GM18951 (cell line): ENCODE data around the gene COASY.

Source experiments
- POLR2A ChIP-seq: IDR thresholded peaks from 4 replicates; pipeline ENCODE4 v1.6.1; 2011; ENCODE audit warnings: mild to moderate bottlenecking; ENCODE audit not compliant: insufficient read length, insufficient read depth; ENCODE audit errors: extremely low read depth
- in situ Hi-C: fragments of 300-500 bp; cut with MboI; formaldehyde crosslinking; loops from one replicate; pipeline ENCODE4 v1.12.0; 2022; ENCODE audit warnings: low sequenced_read_pairs, mixed read lengths, inconsistent platforms; ENCODE audit not compliant: unreplicated experiment

The COASY gene

DNA sequence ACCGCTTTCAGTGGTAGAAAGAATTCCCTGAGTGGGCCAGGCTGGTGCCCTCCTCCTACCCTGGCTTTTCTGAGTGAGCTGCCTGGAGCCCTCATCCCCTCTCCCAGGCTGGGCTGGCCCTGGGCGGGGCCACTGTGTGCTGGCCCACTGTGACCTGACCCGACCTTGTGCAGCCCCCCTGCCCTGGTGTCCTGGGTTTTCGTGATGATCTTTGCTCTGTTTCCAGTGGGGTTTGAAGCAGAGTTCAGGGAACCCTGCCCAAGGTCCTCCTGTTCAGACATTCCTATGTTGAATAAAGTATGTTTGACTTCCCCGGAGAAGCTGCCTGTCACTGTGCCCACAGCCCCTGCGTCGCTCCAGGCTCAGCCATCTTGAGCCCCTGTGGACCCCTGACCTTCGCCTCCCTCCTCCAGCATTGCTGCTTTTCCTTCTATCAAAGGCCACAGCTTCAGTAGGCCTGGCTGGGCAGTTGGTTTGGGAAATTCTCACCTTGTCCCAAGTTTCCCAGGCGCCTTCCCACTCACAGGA is 39.6 kb upstream of the COASY start:
- TF ChIP-seq POLR2A, result no peak
- in situ Hi-C loops, result no loop called here

DNA sequence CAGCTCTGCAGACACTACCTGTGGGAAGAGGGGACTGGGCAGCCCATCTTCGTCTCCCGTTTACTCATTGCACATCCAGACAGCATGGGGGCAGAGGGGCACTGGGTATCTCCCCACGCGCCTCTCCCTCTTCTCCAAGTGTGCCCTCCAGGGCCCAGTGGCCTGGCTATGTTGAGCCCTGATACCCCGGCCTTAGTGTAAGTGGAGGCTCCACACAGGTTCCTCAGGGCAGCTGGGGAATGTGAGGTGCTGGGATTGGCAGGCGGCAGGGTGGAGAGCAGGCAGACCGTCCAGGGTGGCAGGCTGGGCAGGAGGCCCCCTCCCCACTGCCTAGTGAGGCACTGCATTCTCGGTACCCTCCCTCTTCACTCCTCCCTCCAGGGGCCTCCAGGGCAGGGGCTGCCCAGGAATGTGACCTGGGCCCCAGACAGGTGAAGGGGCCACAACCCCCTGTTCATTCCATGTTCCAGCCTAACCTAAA is 39.1 kb upstream of the COASY start:
- no peak for TF ChIP-seq POLR2A
- in situ Hi-C loops, result no loop called here

DNA sequence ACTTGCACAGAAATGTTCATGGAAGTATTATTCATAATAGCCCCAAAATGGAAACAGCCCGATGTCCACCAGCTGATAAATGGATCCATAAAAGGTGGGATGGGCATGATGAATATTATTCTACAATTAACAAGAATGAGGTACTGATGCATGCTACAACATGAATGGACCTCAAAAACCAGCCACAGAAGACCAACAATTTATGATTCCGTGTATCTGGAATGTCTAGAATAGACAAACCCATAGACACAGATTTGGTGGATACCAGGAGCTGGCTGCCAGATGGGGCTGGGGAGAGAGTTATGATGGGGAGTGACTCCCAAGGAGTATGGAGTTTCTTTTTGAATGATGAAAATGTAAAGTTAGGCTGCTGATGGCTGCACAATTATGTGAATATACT is 36.7 kb upstream of the COASY start:
- TF ChIP-seq POLR2A, result no peak
- in situ Hi-C loops, result loop anchor here (5.0 kb wide), 2 partner anchors 88 to 203 kb away; no protein-coding TSS in a partner anchor

DNA sequence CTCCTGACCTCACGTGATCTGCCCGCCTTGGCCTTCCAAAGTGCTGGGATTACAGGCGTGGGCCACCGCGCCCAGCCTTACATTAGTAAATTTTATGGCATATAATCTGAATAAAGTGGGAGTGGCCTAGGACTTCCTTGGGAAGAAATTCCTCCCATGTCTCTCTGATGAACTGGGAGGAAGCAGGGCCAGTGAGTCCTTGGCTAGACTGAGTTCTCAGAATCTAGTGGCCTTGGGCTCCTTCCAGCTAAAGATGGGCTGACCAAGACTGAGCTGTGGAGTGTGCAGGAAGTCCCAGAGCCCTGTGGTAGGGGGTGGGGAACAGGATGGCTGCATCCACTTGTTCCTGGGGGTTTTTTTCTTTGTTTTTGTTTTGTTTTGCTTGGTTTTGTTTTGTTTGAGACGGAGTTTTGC is 35.9 kb upstream of the COASY start:
- no peak for TF ChIP-seq POLR2A
- in situ Hi-C loops, result loop anchor here (5.0 kb wide), 2 partner anchors 89 to 204 kb away; no protein-coding TSS in a partner anchor

DNA sequence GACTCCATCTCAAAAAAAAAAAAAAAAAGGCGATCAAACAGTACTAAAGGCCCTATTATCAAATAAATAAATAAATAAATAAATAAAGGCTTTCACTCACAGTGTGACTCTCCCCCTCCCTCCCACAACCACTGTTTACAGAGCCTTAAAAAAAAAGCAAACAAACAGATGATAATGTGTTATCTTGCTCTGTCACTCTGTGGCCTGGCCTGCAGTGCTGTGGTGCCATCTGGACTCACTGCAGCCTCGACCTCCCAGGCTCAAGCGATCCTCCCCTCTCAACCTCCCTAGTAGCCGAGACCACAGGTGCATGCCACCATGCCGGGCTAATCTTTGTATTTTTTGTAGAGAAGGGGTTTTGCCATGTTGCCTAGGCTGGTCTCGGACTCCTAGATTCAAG is 34.0 kb upstream of the COASY start:
- TF ChIP-seq POLR2A, result no peak
- in situ Hi-C loops, result loop anchor here (5.0 kb wide), 2 partner anchors 91 to 206 kb away; no protein-coding TSS in a partner anchor

DNA sequence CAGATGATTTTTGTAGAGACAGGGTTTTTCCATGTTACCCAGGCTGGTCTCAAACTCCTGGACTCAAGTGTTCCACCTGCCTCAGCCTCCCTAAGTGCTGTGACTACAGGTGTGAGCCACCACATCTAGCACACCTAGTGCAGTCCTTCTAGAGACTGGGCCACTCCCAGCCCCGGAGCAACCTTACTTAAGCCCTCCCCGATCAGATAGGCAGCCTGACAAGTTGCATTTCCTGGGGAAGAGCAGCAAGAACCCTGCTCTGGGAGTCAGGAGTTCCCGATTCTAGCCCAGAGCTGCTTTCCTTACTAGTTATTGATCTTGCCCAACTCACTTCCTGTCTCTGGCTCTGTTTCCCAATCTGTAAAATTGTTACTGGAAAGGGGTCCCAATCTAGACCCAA is 32.9 kb upstream of the COASY start:
- TF ChIP-seq POLR2A, result no peak
- in situ Hi-C loops, result loop anchor here (5.0 kb wide), 2 partner anchors 92 to 207 kb away; no protein-coding TSS in a partner anchor

DNA sequence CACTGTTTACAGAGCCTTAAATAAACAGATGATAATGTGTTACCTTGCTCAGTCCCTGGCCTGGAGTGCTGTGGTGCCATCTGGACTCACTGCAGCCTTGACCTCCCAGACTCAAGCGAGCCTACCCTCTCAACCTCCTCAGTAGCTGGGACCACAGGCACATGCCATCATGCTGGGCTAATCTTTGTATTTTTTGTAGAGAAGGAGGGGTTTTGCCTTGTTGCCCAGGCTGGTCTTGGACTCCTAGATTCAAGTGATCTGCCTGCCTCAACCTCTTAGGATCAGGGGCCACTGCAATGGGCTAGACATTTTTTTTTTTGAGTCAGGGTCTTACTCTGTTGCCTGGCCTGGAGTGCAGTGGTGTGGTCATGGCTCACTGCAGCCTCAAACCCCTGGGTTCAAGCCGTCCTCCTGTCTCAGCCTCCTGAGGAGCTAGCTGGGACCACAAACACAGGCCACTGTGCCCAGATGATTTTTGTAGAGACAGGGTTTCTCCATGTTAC is 30.9 kb upstream of the COASY start:
- no peak for TF ChIP-seq POLR2A
- in situ Hi-C loops, result no loop called here

DNA sequence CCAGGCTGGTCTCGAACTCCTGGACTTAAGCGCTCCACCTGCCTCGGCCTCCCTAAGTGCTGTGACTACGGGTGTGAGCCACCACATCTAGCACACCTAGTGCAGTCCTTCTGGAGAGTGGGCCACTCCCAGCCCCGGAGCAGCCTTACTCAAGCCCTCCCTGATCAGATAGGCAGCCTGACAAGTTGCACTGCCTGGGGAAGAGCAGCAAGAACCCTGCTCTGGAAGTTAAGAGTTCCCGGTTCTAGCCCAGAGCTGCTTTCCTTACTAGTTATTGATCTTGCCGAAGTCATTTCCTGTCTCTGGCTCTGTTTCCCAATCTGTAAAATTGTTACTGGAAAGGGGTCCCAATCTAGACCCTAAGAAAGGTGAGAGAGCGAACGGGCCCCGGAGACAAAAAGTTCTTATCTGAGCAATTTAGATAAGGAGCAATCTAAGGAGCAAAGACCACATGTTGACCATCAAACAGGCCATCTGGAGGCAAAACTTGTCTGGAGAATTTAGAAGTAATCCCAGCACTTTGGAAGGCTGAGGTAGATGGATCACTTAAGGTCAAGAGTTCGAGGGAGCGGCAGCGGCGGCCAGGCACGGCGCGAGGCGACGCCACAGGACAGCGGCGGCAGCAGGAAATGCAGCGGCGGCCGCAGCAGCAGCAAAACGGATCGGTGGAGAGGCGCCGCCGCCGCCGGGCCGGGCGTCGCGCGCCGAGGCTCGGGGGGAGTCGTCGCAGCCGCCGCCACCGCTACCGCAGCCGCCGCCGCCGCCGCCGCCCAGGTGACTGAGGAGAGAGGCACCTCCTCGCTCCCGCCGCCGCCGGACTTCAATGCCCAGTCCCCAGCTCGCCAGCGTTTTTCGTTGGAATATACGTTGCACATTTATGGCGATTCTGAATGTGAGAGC is 30.2 kb upstream of the COASY start:
- in situ Hi-C loops, result no loop called here
- TF ChIP-seq POLR2A, result peak; percentile 50

DNA sequence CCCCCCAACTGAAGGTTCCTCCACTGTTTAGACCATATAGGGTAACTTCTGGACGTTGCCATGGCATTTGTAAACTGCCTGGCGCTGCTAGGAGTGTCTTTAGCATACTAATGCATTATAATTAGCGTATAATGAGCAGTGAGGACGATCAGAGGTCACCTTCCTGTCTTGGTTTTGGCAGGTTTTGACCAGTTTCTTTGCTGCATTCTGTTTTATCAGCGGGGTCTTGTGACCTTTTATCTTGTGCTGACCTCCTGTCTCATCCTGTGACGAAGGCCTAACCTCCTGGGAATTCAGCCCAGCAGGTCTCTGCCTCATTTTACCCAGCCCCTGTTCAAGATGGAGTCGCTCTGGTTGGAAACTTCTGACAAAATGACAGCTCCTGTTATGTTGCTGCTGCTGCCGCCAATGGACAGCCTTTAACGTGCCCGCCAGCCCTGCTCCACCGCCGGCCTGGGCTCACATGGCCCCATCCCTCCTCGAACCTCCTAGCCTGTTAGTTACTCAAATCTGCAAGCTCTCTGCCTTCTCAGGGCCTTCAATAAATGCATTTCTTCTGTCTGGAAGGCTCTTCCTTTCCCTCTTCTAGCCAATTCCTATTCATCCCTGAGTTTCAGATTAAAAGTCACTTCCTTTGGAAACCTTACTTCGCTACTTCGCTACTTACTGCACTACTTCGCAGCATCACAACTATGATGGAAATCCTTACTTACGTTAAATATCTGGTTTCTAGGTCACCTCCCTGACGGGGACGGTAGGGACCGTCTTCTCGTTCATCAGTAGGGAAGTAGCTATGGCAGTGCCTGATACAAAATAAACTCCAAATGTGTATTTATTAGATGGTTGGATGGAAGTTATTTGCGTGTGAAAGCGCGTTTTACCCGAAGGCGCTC is 26.5 kb upstream of the COASY start:
- TF ChIP-seq POLR2A, result no peak
- in situ Hi-C loops, result no loop called here

DNA sequence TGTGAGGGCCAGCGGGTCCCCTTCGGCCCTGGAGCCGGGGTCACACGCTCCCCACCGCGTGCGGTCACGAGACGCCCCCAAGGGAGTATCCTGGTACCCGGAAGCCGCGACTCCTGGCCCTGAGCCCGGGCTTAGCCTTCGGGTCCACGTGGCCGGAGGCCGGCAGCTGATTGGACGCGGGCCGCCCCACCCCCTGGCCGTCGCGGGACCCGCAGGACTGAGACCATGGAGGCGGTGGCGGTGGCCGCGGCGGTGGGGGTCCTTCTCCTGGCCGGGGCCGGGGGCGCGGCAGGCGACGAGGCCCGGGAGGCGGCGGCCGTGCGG is 25.9 kb upstream of the COASY start, which contains the start of gene NAGLU:
NAGLU (plus strand) TSS at position 194 of the 324 bp plus-strand sequence; CDS start at position 226, 32 bp downstream.
- TF ChIP-seq POLR2A, result peak; percentile 75
- in situ Hi-C loops, result no loop called here

DNA sequence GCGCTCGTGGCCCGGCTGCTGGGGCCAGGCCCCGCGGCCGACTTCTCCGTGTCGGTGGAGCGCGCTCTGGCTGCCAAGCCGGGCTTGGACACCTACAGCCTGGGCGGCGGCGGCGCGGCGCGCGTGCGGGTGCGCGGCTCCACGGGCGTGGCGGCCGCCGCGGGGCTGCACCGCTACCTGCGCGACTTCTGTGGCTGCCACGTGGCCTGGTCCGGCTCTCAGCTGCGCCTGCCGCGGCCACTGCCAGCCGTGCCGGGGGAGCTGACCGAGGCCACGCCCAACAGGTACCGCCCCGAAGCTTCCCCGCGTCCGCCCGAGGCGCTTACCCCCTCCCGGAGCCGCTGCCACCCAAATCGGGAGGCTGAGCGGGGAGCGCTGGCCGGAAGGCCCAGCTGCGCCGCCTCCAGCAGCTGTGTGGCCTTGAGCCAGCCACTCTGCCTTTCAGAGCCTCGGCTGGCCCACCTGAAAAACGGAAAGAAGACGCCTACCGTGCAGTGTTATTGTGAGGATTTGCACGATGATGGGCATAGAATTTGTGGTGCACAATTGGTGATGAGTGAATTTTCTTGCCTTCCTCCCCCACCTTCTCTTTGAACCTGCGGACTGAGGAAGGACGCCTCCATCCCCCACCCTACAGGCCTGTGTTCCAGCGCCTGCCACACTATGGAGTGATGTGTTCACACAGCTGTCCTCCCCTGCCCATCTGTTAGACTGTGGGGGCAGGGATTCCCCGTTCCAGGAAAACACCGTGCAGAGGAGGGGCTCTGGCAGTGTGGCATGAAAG is 25.4 kb upstream of the COASY start:
- TF ChIP-seq POLR2A, result peak; percentile 55
- in situ Hi-C loops, result no loop called here

DNA sequence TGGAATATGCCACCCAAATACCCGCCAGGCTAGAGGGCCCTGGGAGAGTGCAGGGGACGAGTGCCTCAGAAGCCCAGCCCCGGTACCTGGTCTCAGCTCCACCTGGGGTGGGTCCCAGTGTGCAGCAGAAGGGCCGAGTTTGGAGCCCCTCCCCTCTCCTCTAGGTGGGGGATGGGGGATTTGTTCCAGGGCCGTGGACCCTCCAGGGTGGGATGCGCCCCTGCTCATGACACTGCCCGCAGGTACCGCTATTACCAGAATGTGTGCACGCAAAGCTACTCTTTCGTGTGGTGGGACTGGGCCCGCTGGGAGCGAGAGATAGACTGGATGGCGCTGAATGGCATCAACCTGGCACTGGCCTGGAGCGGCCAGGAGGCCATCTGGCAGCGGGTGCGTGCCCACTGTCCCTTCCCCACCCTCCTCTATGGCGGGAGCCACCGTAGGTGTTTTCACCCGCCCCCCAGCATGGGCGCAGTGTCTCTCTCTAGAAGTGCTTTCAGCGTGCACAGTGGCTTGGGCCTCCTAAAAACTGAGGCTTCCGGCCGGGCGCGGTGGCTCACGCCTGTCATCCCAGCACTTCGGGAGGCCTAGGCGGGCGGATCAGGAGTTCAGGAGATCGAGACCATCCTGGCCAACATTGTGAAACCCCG is 24.7 kb upstream of the COASY start:
- in situ Hi-C loops, result no loop called here

More for the DNA sequence above, 24.7 kb upstream of the COASY start:
- TF ChIP-seq POLR2A, result no peak
